Smooth muscle cell (in vitro differentiated cells): ENCODE results near the gene TNNT1. TPM values are rescaled to one million over a fixed set of nuclear protein-coding genes. Genes with fewer than 3 reads are reported as not detected.

Experiments used
- DNase-seq: peaks from one replicate; lab custom pipeline; 2025; ENCODE audit not compliant: unreplicated experiment; lab: John Stamatoyannopoulos, UW
- H2AFZ ChIP-seq: fragments of 200-600 bp; sonication (generic); 2 replicates; pipeline ENCODE4 v1.6.0; 2016; ENCODE audit warnings: antibody characterized with exemption, low read depth, mild to moderate bottlenecking
- H3F3A ChIP-seq: fragments of 200-600 bp; sonication (generic); 2 replicates; pipeline ENCODE4 v1.6.0; 2017; ENCODE audit warnings: antibody characterized with exemption, low read depth
- H3K27ac ChIP-seq: fragments of 200-600 bp; sonication (generic); 2 replicates; pipeline ENCODE4 v1.5.1; 2016; ENCODE audit warnings: low read depth, mild to moderate bottlenecking
- H3K27me3 ChIP-seq: fragments of 200-600 bp; sonication (generic); 2 replicates; pipeline ENCODE4 v1.6.1; 2016; ENCODE audit warnings: low read depth, mild to moderate bottlenecking
- H3K36me3 ChIP-seq: fragments of 200-600 bp; sonication (generic); 2 replicates; pipeline ENCODE4 v1.5.1; 2016; ENCODE audit warnings: low read depth
- H3K4me1 ChIP-seq: fragments of 200-600 bp; sonication (generic); 2 replicates; pipeline ENCODE4 v1.5.1; 2016; ENCODE audit warnings: low read depth
- H3K4me2 ChIP-seq: fragments of 200-600 bp; sonication (generic); 2 replicates; pipeline ENCODE4 v1.6.0; 2016; ENCODE audit warnings: mild to moderate bottlenecking
- H3K4me3 ChIP-seq: fragments of 200-600 bp; sonication (generic); 2 replicates; pipeline ENCODE4 v1.5.1; 2016; ENCODE audit warnings: mild to moderate bottlenecking
- H3K79me2 ChIP-seq: fragments of 200-600 bp; sonication (generic); 2 replicates; pipeline ENCODE4 v1.6.0; 2016; ENCODE audit warnings: low read depth, mild to moderate bottlenecking
- H3K9ac ChIP-seq: fragments of 200-600 bp; sonication (generic); 2 replicates; pipeline ENCODE4 v1.6.0; 2016; ENCODE audit warnings: low read depth
- H3K9me3 ChIP-seq: fragments of 200-600 bp; sonication (generic); replicated peaks from 2 replicates; pipeline ENCODE4 v1.5.1; 2016; ENCODE audit warnings: low read depth
- H4K20me1 ChIP-seq: fragments of 200-600 bp; sonication (generic); 2 replicates; pipeline ENCODE4 v1.6.0; 2016; ENCODE audit warnings: low read depth
- WGBS: methylation state at CpG from one replicate; pipeline ENCODE4 v1.1.7; 2016; ENCODE audit warnings: low lambda C conversion rate; 5-methylcytosine and 5-hydroxymethylcytosine counted together
- polyA plus RNA-seq: library from polyadenylated mRNA; unstranded; fragments of >200 nt; fragmentation: Nextera tagmentation; extraction: Ambion mirVana; gene quantifications from 2 replicates; pipeline ENCODE4 v1.2.1, GENCODE V29; 2016
- total RNA-seq: library from RNA; depleted of rRNA; stranded (reverse); fragments of >200 nt; gene quantifications from 2 replicates; pipeline ENCODE4 v1.2.3, GENCODE V29; 2014
- TF ChIP-seq, protein P1 (sequence below): fragments of 200-600 bp; sonication (generic); IDR thresholded peaks from 2 replicates; pipeline ENCODE4 v1.5.1; 2017; ENCODE audit warnings: borderline replicate concordance, mild to moderate bottlenecking, antibody characterized with exemption; ENCODE audit not compliant: insufficient read depth, poor library complexity, severe bottlenecking

The TNNT1 gene
- total and polyA plus RNA-seq, 2 experiments from 2014 or later = 24.5 to 27.1 TPM

DNA sequence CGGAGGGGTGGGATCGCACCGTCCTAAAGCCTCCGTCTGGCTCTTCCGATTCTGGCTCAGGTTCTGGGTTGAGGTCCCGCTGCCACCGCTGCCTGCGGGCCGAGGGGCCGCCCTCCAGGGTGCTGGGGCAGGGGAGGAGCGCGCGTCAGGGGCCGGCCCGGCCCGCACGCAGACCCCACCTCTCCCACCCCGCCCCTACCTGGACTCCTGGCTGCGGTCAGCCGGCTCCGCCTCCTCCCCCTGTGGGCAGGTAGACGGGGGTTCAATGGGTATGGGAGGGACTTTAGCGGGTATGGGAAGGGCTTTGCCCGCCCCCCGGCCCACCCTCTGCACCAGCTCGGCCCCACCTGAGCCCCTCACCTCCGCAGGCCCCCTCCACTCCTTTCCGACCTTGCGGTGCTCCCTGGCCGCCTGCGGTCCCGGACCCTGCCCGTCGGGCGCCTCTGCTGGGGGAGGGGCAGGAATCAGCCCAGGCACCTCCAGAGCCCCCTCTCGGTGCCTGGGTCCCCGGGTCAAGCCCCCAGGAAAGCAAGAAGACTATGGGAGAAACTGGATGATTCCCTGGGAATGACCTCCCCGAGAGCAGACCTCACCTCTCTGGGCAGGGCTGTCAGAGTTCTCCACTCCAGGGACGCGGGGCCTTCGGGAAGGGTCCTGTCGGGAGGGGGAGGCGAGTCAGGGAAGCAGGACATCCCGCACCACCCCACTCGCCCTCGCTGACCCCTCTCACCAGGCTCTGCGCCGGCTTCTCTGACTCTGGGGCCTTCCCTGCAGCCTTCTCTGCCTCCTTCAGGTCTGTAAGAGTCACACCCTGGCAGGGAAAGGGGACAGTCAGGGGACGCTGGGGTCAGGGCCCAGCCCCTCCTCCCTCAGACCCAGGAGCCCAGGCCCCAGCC lies 56.3 kb downstream of the TNNT1 start:
- Histone ChIP-seq H3K9ac (no peak overlapping the region), H3K36me3 (no peaks in the 10 kb centered on the region), H3K9me3 (no peaks in the 10 kb centered on the region), H2AFZ (no peak overlapping the region), H3K27me3 (no peaks in the 10 kb centered on the region), H3K4me3 (no peak overlapping the region), H3F3A (peaks cover 6% of the 10 kb centered on the region), H3K4me1 (peaks cover 8% of the 10 kb centered on the region), H3K27ac (no peak overlapping the region), H3K79me2 (no peaks in the 10 kb centered on the region), H4K20me1 (peaks cover 31% of the 10 kb centered on the region), H3K4me2 (no peak overlapping the region)
- WGBS = 83% methylated on average over 38 of the region's 49 CpGs
- DNase-seq = no peak
- TF ChIP-seq, protein P1, sequence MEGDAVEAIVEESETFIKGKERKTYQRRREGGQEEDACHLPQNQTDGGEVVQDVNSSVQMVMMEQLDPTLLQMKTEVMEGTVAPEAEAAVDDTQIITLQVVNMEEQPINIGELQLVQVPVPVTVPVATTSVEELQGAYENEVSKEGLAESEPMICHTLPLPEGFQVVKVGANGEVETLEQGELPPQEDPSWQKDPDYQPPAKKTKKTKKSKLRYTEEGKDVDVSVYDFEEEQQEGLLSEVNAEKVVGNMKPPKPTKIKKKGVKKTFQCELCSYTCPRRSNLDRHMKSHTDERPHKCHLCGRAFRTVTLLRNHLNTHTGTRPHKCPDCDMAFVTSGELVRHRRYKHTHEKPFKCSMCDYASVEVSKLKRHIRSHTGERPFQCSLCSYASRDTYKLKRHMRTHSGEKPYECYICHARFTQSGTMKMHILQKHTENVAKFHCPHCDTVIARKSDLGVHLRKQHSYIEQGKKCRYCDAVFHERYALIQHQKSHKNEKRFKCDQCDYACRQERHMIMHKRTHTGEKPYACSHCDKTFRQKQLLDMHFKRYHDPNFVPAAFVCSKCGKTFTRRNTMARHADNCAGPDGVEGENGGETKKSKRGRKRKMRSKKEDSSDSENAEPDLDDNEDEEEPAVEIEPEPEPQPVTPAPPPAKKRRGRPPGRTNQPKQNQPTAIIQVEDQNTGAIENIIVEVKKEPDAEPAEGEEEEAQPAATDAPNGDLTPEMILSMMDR = no peak

DNA sequence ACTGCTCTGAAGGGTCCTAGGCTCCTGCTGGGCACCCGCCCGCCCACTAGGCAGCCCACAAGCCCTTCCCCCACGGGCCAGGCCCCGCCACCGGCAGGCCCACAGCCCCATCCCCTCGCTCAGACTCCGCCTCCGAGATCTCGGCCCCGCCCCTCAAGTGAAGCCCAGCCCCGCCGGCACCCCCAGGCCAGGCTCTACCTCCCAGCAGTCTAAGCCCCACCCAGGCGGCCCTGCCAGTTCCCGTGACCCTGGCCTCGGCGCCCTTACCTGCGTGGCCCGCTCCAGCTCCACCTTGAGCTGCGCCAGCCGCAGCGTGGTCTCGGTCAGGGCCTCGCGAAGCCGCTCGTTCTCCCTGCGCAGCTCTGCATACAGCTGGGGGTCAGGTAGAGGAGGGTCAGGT lies 57.1 kb downstream of the TNNT1 start:
- no peak overlapping the region for H3K4me3 ChIP-seq
- TF ChIP-seq, protein P1 = no peak
- H3K9ac ChIP-seq = no peak overlapping the region
- no peak overlapping the region for H2AFZ ChIP-seq
- H3K36me3 ChIP-seq = no peaks in the 10 kb centered on the region
- no peaks in the 10 kb centered on the region for H3K79me2 ChIP-seq
- H3K9me3 ChIP-seq = no peaks in the 10 kb centered on the region
- WGBS = 89% methylated on average over 11 of the region's 27 CpGs
- no peaks in the 10 kb centered on the region for H3K27me3 ChIP-seq
- peaks cover 36% of the 10 kb centered on the region for H4K20me1 ChIP-seq
- no peak overlapping the region for H3K4me2 ChIP-seq
- peaks cover 8% of the 10 kb centered on the region for H3K4me1 ChIP-seq
- no peak for DNase-seq
- H3K27ac ChIP-seq = no peak overlapping the region
- peaks cover 6% of the 10 kb centered on the region for H3F3A ChIP-seq

DNA sequence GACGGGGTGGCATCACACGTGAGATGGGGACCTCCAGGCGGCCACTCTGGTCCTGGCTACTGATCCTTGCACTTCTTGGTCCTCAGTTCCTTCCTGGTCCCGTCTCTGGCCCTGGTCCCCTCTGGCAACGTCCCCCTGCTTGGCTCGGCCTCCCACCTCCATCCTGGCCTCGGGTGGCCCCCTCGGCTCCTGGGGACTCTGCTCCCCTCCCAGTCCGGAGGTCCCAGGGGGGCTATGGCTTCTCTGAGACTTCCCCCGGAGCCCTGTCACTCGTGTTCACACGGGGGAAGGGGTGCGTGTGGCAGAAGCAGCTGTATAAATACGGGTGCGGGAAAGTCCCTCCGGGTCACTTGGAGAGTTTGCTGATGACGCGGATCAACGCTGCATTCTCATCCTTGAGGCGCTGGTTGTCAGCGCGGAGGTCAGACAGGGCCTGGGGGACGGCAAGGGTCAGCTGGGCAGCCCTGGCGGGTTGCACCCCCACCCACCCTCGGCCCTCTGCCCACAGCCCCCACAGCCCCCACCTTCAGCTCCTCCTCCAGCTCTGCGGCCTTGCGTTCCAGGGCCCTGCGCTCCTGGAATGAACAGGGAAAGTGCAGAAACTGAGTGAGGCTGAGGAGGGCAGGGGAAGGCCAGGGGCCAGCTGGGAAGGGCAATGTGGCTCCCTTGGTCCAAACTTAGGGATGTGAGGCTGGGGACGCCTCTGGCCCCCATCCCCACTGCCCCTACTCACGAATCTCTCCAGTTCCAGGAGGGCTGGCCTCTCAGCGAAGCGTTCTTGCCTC lies 57.7 kb downstream of the TNNT1 start:
- Histone ChIP-seq H3K9ac (no peak overlapping the region), H3K36me3 (no peaks in the 10 kb centered on the region), H3F3A (peaks cover 6% of the 10 kb centered on the region), H3K9me3 (no peaks in the 10 kb centered on the region), H3K79me2 (no peaks in the 10 kb centered on the region), H4K20me1 (peaks cover 33% of the 10 kb centered on the region), H3K4me2 (no peak overlapping the region), H3K27me3 (peaks cover 4% of the 10 kb centered on the region), H2AFZ (no peak overlapping the region), H3K4me1 (peaks cover 8% of the 10 kb centered on the region), H3K4me3 (no peak overlapping the region), H3K27ac (no peak overlapping the region)
- DNase-seq = no peak
- 97% methylated on average over 28 of the region's 32 CpGs for WGBS
- TF ChIP-seq, protein P1 = no peak
